IMR-90 (cell line): ENCODE measurements around the gene KLF7.

Experiments
- CTCF ChIP-seq: conservative IDR thresholded peaks from 2 replicates; pipeline ENCODE4 v1.5.1; 2012; ENCODE audit warnings: mild to moderate bottlenecking, low read depth, low read length, improper control_type of control experiment
- SMC3 ChIP-seq: fragments of 150-350 bp; IDR thresholded peaks from 2 replicates; pipeline ENCODE4 v1.6.1; 2016; ENCODE audit warnings: low read depth, mild to moderate bottlenecking, antibody characterized with exemption, low read length, moderate library complexity

GRCh38 chr2:207160115-207160514 is 5.6 kb downstream of the KLF7 start:
- no peak for TF ChIP-seq SMC3
- no peak for TF ChIP-seq CTCF
